HepG2 (cell line): ENCODE measurements around the gene ERMP1.

Experiments
- CTCF ChIP-seq: sonication (generic); formaldehyde crosslinking; IDR thresholded peaks from 2 replicates; pipeline ENCODE4 v1.5.0; 2020; ENCODE audit warnings: mild to moderate bottlenecking, missing genetic modification reagents, moderate library complexity
- ESRRA ChIP-seq: sonication (generic); formaldehyde crosslinking; IDR thresholded peaks from 2 replicates; pipeline ENCODE4 v1.5.1; 2020; ENCODE audit warnings: mild to moderate bottlenecking, low read depth, missing genetic modification reagents
- HNRNPUL1 ChIP-seq: fragments of 200-400 bp; formaldehyde crosslinking; IDR thresholded peaks from 2 replicates; pipeline ENCODE4 v1.6.1; 2017; ENCODE audit warnings: low read depth, mild to moderate bottlenecking, low read length, moderate library complexity
- MBD4 ChIP-seq: IDR thresholded peaks from 2 replicates; pipeline ENCODE4 v1.6.1; 2012; ENCODE audit warnings: low read length, inconsistent platforms, borderline replicate concordance
- NCOA1 ChIP-seq: sonication (generic); formaldehyde crosslinking; IDR thresholded peaks from 2 replicates; pipeline ENCODE4 v1.9.0; 2021; ENCODE audit warnings: missing genetic modification reagents
- SP1 ChIP-seq, 2 experiments: fragments of 450-650 bp in 1 of 2; sonication (generic) in 1 of 2; formaldehyde crosslinking in 1 of 2; IDR thresholded peaks; 2 replicates each; pipeline versions ENCODE4 v1.4.0 to v1.6.1; 2016 to 2020; ENCODE audit warnings: missing genetic modification reagents in 1 of 2
- ZBTB49 ChIP-seq: sonication (generic); formaldehyde crosslinking; IDR thresholded peaks from 2 replicates; pipeline ENCODE4 v1.4.0; 2020; ENCODE audit warnings: missing genetic modification reagents, borderline replicate concordance
- ZFX ChIP-seq: sonication (generic); formaldehyde crosslinking; IDR thresholded peaks from 2 replicates; pipeline ENCODE4 v1.4.0; 2020; ENCODE audit warnings: mild to moderate bottlenecking, low read depth, missing genetic modification reagents, moderate library complexity

DNA sequence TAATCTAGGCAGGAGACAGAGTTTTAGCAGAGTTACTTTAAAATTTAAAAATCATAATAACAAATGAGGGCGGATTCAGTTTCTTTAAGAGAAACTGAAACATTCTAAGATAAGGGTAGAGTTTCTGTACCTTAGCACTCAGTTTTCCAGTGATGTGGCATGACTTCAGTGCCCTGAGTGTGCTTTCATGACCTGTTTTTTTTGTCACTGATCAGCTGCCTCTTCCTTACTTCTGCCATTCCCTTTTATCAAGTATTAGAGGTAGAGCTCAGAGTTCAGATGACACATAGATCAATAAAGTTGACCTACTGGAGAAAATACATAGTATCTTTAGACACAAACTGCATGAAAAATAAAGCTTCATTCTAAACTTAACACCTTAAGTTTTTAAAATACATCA lies 82.3 kb downstream of the ERMP1 start:
- TF ChIP-seq ZBTB49: no peak
- TF ChIP-seq MBD4: no peak
- TF ChIP-seq HNRNPUL1: no peak
- TF ChIP-seq SP1 (IDR thresholded peaks at IDR 0.05): no peak
- TF ChIP-seq SP1 (CRISPR knock-in tag; IDR thresholded peaks at IDR 0.05): no peak
- no peak for TF ChIP-seq NCOA1 (CRISPR knock-in tag)
- TF ChIP-seq ESRRA (CRISPR knock-in tag): no peak
- no peak for TF ChIP-seq ZFX (CRISPR knock-in tag)
- TF ChIP-seq CTCF (CRISPR knock-in tag): no peak
